ENCODE measurements around the gene KCNAB1. TPM values are rescaled to one million over a fixed set of nuclear protein-coding genes. Genes with fewer than 3 reads are reported as not detected.

The KCNAB1 gene
- total RNA-seq, 3 donors from 2014 or later = 0.65 to 13.5 (median 1.2) TPM

- intact Hi-C loops (cut with DNase I, micrococcal nuclease) = no loop called here
- no peak for DNase-seq
- TF ChIP-seq CTCF (IDR thresholded peaks at IDR 0.05) = no peak
- Histone ChIP-seq H3K36me3 (ENCODE audit: low read depth) (no peaks in the 10 kb centered on the region), H3K4me1 (ENCODE audit: low read depth) (no peaks in the 10 kb centered on the region), H3K4me3 (no peak overlapping the region), H3K9me3 (no peaks in the 10 kb centered on the region)
- ATAC-seq = no peak
Measured at GRCh38 chr3:156360083-156360482, 239.7 kb downstream of the KCNAB1 start.

GRCh38 chr3:156360963-156361362, 240.6 kb downstream of the KCNAB1 start:
- TF ChIP-seq CTCF (IDR thresholded peaks at IDR 0.05) = no peak
- no peaks in the 10 kb centered on the region for H3K9me3 ChIP-seq
- no peak for DNase-seq
- no peaks in the 10 kb centered on the region for H3K4me1 ChIP-seq (ENCODE audit: low read depth)
- no peaks in the 10 kb centered on the region for H3K36me3 ChIP-seq (ENCODE audit: low read depth)
- intact Hi-C loops (cut with DNase I, micrococcal nuclease) = no loop called here
- no peak for ATAC-seq
- H3K4me3 ChIP-seq = no peak overlapping the region

DNA sequence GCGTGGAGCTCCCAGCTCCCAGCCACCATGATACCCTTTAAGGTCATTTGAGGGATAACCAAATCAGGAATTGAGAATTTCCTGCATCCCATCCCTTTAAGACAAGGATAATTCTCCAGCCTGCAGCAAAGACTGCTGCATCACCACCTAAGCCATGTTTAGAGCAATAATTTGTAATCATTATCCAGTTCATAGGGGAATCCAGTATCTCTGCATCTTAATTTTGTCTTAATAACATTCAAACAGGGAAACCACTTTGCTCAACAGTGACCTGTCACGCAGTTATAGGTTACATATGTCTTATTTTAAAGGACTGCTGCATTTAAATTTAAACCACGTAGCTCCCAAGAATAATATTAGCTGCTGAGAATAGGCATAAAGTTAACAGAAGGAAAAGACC, 246.2 kb downstream of the KCNAB1 start:
- intact Hi-C loops (cut with DNase I, micrococcal nuclease) = no loop called here
- no peaks in the 10 kb centered on the region for H3K9me3 ChIP-seq
- no peaks in the 10 kb centered on the region for H3K36me3 ChIP-seq (ENCODE audit: low read depth)
- DNase-seq (no peak), ATAC-seq (no peak)
- no peak overlapping the region for H3K4me3 ChIP-seq
- no peaks in the 10 kb centered on the region for H3K4me1 ChIP-seq (ENCODE audit: low read depth)
- TF ChIP-seq CTCF (IDR thresholded peaks at IDR 0.05) = no peak

DNA sequence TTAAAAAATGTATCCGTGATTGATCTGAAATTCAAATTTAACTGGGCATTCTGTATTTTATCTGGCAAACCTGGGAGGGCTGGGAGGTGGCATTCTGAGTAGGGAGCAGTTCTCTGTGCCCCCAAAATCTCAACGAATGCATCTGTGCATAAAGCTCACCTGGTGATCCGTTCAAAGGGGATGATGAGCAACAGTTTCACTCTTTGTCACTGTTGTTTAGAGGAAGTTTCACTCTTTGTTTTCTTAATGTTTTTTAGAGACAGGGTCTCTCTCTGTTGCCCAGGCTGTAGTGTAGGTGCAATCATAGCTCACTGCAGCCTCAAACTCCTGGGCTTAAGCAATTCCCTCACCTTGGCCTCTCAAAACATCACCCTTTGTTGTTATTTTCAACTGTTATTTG, 247.8 kb downstream of the KCNAB1 start:
- ATAC-seq (no peak), DNase-seq (no peak)
- Histone ChIP-seq H3K4me1 (ENCODE audit: low read depth) (no peaks in the 10 kb centered on the region), H3K4me3 (no peak overlapping the region), H3K36me3 (ENCODE audit: low read depth) (no peaks in the 10 kb centered on the region), H3K9me3 (no peaks in the 10 kb centered on the region)
- TF ChIP-seq CTCF (IDR thresholded peaks at IDR 0.05) = no peak
- intact Hi-C loops (cut with DNase I, micrococcal nuclease) = no loop called here

DNA sequence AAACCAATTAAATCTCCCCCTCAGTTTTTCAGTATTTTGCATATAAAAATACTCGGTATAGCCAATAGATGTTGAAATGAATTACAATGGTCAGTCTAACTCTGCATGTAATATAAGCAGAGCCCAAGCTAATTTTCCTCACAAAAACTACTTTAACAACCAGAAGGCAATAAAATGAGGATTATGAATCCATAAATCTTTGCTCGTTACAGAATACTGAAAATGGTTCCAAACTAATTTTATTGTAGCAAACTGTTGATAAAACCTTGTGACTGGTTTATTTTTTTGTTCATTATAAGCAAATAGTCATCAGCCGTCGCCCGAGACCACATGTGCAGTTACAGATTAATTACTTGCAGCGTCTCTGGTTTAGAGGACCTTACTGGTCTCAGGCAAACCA, 251.3 kb downstream of the KCNAB1 start:
- no peak for ATAC-seq
- Histone ChIP-seq H3K9me3 (no peaks in the 10 kb centered on the region), H3K4me1 (ENCODE audit: low read depth) (no peaks in the 10 kb centered on the region), H3K4me3 (no peak overlapping the region), H3K36me3 (ENCODE audit: low read depth) (no peaks in the 10 kb centered on the region)
- no peak for DNase-seq
- no peak for TF ChIP-seq CTCF (IDR thresholded peaks at IDR 0.05)
- intact Hi-C loops (cut with DNase I, micrococcal nuclease) = no loop called here

DNA sequence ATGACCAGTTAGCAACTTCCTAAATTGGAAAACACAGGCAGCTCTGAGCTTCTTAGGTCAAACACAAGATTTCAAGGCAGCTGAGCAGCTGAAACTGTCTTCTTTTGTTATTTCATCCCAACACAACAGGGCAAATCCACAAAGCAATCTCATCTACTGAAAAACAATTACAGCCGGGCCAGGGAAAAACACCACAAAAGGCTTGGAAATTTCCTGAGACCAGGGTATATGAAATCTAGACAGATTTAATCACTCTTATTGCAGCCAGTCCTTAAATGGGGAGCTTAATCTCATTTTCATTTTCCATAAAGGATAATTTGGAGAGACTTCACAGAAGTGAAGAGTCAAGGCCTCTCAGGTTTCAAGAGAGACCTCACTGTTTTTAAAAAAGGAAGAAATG, 252.7 kb downstream of the KCNAB1 start:
- no peaks in the 10 kb centered on the region for H3K36me3 ChIP-seq (ENCODE audit: low read depth)
- H3K4me1 ChIP-seq (ENCODE audit: low read depth) = no peaks in the 10 kb centered on the region
- ATAC-seq (no peak), DNase-seq (no peak)
- TF ChIP-seq CTCF (IDR thresholded peaks at IDR 0.05) = no peak
- intact Hi-C loops (cut with DNase I, micrococcal nuclease) = no loop called here
- H3K9me3 ChIP-seq = no peaks in the 10 kb centered on the region
- H3K4me3 ChIP-seq = no peak overlapping the region

Data from mucosa of descending colon (tissue), 3 donors.